Activated CD4-positive, alpha-beta T cell treated with anti-CD3 and anti-CD28 coated beads for 4 hours (primary cell): ENCODE measurements around the gene FADS6.

Source experiments
- DNase-seq, 2 donors: peaks; one replicate each; pipeline ENCODE4 v3.0.0-alpha.2; 2020

The FADS6 gene, protein sequence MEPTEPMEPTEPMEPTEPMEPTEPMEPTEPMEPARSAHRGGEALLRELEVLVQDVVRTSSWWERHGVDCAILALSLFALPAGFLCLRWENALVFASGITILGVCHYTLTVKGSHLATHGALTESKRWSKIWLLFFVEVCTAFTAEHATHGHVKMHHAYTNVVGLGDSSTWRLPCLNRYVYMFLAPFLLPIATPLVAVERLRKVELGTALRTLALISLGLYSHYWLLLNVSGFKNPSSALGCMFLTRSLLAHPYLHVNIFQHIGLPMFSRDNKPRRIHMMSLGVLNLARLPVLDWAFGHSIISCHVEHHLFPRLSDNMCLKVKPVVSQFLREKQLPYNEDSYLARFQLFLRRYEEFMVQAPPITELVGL

DNA sequence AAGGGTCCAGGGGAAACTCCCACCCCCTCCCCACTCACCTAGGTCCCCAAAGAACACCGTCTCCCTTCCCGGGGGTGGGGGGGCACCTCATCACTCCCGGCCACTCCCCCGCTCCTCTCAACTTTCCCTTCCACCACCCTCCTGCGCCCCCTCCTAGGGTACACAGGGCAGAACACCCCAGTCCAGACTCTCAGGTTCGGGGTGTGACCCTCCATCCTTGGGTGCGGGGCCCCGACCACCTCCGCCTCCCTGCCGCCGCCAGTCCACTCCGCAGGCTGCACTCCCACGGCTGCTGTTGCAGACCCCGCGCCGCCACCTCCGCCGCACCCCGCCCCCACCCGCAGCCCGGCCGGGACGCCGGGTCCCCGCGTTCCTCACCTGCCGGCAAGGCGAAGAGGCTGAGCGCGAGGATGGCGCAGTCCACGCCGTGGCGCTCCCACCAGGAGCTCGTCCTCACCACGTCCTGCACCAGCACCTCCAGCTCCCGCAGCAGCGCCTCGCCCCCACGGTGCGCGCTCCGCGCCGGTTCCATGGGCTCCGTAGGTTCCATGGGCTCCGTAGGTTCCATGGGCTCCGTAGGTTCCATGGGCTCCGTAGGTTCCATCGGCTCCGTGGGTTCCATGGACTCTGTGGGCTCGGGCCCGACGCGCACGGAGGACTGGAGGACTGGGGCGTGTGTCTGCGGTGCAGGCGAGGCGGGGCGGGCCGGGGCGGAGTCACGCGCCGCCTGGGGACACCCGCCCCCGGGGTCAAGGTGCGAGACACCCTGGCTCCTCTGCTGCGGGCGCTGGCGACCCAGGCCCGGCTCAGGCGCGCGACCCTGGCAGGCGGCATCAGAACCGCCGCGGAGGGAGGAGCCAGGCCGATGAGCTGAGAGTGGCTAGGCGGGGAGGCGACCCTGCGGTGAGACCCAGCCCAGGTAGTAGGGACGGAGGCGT is at the start of gene FADS6:
Gene FADS6 (minus strand): TSS at position 660 of the 938 bp plus-strand sequence. CDS start 38 bp downstream, at position 622.
- DNase-seq: no peak

DNA sequence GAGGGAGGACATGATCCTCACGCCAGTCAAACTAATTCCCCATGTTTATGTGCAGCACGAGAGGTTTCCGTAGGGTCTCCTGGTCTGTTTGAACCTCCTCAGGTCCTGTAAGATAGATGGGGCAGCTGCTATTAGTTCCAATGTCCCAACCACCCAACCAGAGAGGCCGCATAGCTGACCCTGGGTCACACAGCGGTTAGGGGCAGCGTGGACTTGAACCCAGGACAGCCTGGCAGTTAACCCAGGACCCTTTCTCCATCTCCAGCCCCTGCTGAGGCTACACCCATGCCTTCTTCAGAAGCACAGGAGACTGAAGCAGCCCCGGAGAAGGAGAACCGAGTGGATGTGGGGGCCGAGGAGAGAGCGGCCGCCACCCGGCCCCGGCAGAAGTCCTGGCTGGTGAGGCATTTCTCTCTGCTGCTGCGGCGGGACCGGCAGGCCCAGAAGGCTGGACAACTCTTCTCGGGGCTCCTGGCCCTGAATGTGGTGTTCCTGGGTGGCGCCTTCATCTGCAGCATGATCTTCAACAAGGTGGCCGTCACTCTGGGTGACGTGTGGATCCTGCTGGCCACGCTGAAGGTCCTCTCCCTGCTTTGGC is 47.8 kb upstream of the FADS6 start:
- DNase-seq: no peak

- no peak for DNase-seq
Measured at GRCh38 chr17:74939534-74939933, 46.1 kb upstream of the FADS6 start.

- no peak for DNase-seq
Measured at GRCh38 chr17:74938194-74938950, 44.9 kb upstream of the FADS6 start.

DNA sequence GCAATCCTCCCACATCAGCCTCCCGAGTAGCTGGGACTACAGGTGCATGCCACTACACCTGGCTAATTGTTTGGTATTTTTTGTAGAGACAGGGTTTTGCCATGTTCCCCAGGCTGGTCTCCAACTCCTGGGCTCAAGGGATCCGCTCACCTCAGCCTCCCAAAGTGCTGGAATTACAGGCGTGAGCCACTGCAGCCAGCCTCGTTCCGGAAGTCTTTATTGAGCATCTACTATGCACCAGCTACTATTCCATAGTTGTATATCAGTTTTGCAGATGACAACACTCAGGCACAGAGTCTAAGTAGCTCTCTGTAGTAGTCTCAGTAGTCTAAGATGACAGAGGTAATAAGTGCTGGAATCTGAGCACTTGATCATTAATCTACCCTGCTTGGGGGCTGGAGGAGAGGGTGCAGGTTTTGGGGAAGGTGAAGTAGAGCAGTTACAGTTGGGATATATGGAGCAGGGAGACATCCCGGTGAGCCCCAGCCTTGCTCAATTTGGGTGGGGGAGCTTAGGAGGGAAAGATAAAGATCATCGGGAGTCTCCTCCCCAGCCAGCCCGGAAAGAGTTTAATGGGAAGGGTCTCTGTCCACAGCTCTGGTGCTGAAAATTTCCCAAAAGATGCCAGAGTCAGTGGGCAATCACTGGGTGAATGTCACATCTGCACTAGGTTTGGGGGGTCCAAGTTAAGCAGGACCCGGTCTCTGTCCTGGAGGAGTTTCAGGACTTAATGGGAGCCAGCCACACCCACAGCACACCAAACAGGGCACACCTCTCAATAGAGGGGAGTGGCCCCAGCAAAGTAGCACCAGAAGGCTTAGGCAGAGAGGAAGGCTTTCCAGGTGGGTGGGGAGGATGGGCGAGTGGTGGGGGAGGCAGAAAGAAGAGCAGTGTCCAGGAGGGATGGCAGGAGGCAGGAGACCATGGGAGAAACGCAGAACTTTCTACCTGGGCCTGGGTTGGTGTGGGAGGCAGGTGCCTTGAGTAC is 43.9 kb upstream of the FADS6 start:
- DNase-seq: no peak

DNA sequence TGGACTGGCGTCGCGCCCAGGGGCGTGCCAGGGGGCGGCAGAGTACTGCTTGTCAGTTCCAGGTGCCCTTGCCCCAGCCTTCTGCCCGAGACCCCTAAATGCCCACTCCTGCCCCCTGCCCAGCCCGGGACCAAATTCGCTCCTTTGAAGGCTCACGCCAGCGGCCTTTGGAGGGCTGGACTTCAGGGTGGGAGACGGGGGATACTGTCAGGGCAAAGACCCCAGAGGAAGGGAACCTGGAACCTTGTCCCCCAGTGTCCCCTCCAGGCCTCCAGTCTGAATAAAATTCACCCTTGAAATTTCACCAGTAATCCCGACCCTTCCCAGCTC is 43.0 kb upstream of the FADS6 start:
- DNase-seq: no peak

DNA sequence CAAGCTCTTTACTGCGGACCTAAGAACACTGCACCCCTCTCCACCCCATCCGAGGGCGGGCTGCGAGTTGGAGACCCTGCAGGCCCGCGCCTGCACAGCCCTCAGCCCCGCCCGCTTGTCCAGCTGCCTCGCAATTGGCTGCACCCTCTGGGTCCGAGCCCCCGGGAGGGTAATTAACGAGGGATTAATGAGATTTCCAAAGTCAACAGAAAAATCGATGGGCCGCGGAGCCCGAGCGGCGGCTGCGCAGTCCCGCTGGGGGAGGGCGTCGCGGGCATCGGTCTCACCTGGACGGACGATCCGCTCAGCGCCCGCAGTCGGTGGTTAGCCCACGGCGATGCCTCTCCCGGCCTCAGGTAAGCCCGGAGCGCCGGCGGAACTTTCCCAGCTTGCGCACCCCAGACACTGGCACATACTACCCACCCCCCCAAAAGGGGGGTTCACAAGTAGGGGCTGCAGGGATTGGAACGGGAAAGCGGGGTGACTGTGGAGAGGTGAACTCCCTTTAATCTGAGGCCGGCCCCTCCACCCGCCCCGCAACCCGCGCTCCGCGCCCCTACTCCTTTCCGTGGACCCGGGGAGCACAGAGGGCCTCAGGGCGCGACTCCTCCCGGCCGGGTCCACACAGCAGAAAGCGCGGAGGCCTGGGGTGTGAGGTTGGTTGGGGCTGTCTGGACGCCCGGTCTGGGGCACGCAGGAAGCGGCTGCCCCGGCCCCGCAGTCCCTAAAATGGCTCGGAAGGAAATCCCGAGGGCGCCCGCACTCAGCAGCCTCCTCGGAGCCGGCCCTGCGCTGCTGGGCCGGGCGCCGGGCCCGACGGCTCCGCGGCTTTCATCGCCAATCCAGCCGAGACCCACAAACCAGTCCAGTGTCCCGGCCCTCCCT is 42.4 kb upstream of the FADS6 start, which contains the start of gene OTOP3:
Gene OTOP3 (plus strand): TSS at position 314 of the 885 bp plus-strand sequence. CDS start 24 bp downstream, at position 338.
- no peak for DNase-seq

GRCh38 chr17:74935048-74935447 is 41.6 kb upstream of the FADS6 start:
- DNase-seq: no peak

GRCh38 chr17:74930535-74931036 is 37.2 kb upstream of the FADS6 start:
- no peak for DNase-seq

GRCh38 chr17:74928786-74929185 is 35.4 kb upstream of the FADS6 start:
- no peak for DNase-seq

DNA sequence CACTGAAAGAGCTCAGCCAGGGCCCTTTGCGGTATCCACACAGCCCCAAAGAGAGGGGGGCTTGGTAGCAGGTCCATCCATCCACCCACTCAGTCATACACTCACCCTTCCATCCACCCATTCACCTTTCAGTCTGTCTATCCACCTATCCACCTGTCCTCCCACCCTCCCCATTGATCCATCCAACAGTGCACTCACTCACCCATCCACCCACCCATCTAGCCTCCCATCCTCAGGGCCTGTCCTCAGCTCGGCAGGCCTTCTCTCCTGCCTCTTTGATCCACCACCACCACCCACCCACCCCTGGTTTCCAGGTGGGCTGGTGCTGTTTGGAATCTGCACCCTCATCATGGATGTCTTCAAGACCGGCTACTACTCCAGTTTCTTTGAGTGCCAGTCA is 31.8 kb upstream of the FADS6 start:
- DNase-seq: no peak

DNA sequence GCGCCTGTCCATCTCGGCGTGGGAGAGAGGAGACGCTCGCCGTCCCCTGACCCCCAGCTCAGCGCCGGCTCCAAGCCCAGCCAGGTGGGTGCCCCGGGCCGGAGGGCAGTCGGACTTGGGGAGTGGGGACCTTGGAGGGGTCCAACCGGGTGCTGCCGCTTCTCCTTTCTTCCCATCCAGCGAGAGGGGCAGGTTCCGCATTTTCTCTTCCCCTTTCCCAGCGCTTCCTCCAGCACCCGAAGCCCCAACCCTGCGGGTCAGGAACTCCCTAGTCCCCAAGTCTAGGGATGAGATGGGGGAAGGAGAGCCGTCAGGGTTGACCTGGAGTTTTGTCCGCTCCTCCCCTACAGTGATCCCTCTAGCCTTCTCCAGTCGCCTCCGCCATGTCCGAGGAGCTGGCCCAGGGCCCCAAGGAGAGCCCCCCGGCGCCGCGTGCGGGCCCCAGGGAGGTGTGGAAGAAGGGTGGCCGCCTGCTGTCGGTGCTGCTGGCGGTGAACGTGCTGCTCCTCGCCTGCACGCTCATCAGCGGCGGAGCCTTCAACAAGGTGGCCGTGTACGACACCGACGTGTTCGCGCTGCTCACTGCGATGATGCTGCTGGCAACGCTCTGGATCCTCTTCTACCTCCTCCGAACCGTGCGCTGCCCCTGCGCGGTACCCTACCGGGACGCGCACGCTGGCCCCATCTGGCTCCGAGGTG is 31.0 kb upstream of the FADS6 start, which contains the start of gene OTOP2:
Gene OTOP2 (plus strand): TSS at position 24 of the 699 bp plus-strand sequence. CDS start 360 bp downstream, at position 384.
- peak in 1 of 2 donors; percentile 6 for DNase-seq

DNA sequence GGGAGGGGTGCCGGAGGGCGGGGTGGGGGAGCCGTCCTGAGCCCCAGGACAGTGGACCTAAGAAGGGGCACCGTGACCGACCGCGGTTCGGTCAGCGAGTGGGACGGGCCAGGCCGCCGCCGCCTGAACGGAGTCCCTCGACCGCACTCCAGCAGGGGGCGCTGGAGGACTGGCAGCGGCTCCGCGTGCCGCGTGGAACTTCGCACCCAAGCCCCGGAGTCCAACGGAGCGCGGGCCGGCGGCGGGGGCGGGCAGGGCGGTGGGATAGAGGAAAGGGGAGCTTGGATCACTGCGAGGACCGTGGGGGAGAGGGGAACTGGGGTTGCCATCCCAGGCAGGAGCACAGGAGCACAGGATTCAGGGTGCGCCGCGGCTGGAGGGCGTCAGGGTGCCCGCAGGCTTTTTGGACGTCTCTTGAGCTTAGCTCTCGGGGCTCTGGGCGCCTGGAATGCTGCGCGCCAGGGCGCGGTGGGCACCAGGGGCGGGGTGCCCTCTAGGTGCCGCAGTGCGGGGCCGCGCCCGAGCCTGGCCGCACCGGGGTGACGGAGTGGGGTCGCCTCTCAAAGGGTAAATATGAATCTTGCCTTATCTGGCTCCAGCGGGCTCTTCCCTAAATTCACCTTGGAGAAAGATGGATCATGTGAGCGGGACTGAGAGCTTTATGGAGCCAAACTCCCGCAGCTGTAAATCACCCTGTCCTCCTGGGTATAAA is 30.3 kb upstream of the FADS6 start:
- peak; percentile 69 to 72 for DNase-seq

DNA sequence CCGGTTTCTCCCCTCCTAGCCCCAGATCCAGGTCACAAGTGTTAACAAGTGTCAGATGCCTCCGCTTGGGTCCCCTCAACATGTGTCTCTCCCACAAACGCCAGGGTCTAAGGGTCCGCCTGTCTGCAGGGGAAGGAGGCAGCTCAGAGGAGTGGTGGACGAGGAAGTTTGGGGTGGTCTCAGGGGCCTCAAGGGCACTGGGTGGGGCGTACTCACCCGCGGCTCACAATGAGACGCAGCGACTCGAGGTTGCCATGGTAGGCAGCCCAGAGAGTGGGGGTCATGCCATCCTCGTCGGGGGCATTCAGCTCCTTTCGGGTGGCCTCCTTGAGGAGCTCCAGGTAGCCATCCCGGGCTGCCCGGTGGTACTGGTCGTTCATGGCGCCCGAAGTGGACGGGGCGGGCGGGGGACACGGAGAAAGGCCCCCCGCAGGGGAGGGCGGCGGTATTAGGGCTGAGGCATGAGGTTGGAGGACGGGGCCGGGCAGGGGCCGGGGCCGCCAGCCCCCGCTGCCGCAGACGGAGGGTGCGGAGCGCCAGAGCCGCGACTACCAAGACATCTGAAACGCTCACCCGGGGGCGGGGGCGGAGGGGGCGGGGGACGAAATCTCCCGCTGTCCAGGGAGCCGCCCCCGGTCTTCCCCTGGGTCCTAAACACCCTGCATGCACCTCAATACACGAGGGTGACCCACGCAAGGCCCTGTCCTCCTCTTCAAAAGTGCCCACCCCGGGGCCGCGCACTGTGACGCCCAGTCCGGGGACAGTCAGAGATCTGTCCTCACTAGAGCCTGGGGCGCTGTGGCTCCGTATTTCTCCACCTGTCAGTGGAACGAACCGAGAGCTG is 29.5 kb upstream of the FADS6 start, which contains the start of gene USH1G:
Gene USH1G (minus strand): TSS at position 562 of the 844 bp plus-strand sequence. CDS start 182 bp downstream, at position 380.
- DNase-seq: no peak

DNA sequence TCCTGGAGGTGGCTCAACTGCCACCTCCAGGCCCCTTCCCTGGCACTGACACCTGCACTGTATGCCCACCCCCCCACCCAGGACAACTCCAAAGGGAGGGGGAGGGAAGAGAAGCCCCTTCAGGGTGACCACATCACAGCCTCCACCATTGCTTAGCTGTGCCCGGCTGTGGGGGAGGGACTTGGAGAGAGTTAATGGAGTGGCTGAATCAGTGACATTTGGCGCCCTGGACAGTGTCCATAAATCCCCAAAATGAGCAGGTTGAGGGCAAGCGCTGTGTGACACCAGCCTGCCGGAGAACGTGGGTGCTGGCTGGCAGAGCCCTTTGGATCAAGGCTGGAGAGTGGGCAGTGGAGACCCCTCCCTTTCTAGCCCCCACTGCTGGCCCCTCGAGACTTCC is 28.7 kb upstream of the FADS6 start:
- no peak for DNase-seq

- DNase-seq: no peak
Measured at GRCh38 chr17:74921769-74922168, 28.3 kb upstream of the FADS6 start.

- no peak for DNase-seq
Measured at GRCh38 chr17:74921026-74921681, 27.7 kb upstream of the FADS6 start.
